K562 (cell line): ENCODE data around the gene AKT1S1. TPM values are rescaled to one million over a fixed set of nuclear protein-coding genes. Genes with fewer than 3 reads are reported as not detected.

Source experiments
- BCL6 ChIP-seq: fragments of 250-450 bp; sonication (Bioruptor Pico); IDR thresholded peaks from 2 replicates; pipeline ENCODE4 v1.4.0; 2020
- BCLAF1 ChIP-seq, 2 experiments: fragments of 450-650 bp in 1 of 2; IDR thresholded peaks; 2 replicates each; pipeline ENCODE4 v1.6.1; 2011 to 2017; ENCODE audit warnings: low read depth in 2 of 2, antibody characterized with exemption in 1 of 2, borderline replicate concordance in 1 of 2, low read length in 1 of 2, mild to moderate bottlenecking in 1 of 2, mixed read lengths in 1 of 2; ENCODE audit not compliant: control insufficient read depth in 1 of 2
- CHCHD3 ChIP-seq: fragments of 250-450 bp; sonication (Bioruptor Pico); IDR thresholded peaks from 2 replicates; pipeline ENCODE4 v2.1.2; 2022; ENCODE audit warnings: mild to moderate bottlenecking
- GABPB1 ChIP-seq: sonication (generic); formaldehyde crosslinking; IDR thresholded peaks from 2 replicates; pipeline ENCODE4 v1.8.0; 2022; ENCODE audit warnings: mild to moderate bottlenecking, missing genetic modification reagents
- PML ChIP-seq: IDR thresholded peaks from 2 replicates; pipeline ENCODE4 v1.6.1; 2012; ENCODE audit warnings: low read length, inconsistent platforms
- SP1 ChIP-seq: sonication (generic); formaldehyde crosslinking; IDR thresholded peaks from 2 replicates; pipeline ENCODE4 v1.8.1; 2022; ENCODE audit warnings: mild to moderate bottlenecking, missing genetic modification reagents
- ZBTB5 ChIP-seq: fragments of 450-650 bp; IDR thresholded peaks from 2 replicates; pipeline ENCODE4 v1.6.1; 2017; ENCODE audit warnings: antibody characterized with exemption
- ZNF282 ChIP-seq: sonication (generic); formaldehyde crosslinking; IDR thresholded peaks from 2 replicates; pipeline ENCODE4 v1.8.1; 2023; ENCODE audit warnings: missing genetic modification reagents
- ZNF41 ChIP-seq: fragments of 250-450 bp; sonication (Bioruptor Pico); conservative IDR thresholded peaks from 2 replicates; pipeline ENCODE4 v1.4.0; 2020; ENCODE audit warnings: mild to moderate bottlenecking
- ZNF830 ChIP-seq: fragments of 250-450 bp; sonication (Bioruptor Pico); IDR thresholded peaks from 2 replicates; pipeline ENCODE4 v1.5.0; 2021; ENCODE audit warnings: mild to moderate bottlenecking
- polyA plus RNA-seq, 8 experiments: library from polyadenylated mRNA; depleted of rRNA in 4 of 8; stranded (reverse) in 5 of 8; unstranded in 3 of 8; fragments of >200 nt; fragmentation: Nextera tagmentation in 2 of 8; fragmentation: Illumina TruSeq in 1 of 8; extraction: Ambion mirVana in 2 of 8; extraction: Trizol in 1 of 8; gene quantifications; 2 replicates each; pipeline versions ENCODE4 v1.2.1 to v1.2.3, GENCODE V29; 2011 to 2014; ENCODE audit warnings: inconsistent platforms in 1 of 8, missing spikeins in 1 of 8
- total RNA-seq, 7 experiments: library from RNA; depleted of rRNA in 6 of 7; stranded (reverse); fragments of >200 nt in 6 of 7; fragmentation: Illumina TruSeq in 2 of 7; extraction: Trizol in 2 of 7; gene quantifications; 2 replicates each; pipeline versions ENCODE4 v1.2.1 to v1.2.3, GENCODE V29; 2011 to 2021; ENCODE audit warnings: low replicate concordance in 1 of 7
- TF ChIP-seq, protein P1 (sequence below), 2 experiments: fragments of 450-650 bp; IDR thresholded peaks; 2 replicates each; pipeline ENCODE4 v1.6.1; 2016; ENCODE audit warnings: mild to moderate bottlenecking in 2 of 2, borderline replicate concordance in 1 of 2, low read depth in 1 of 2, moderate library complexity in 1 of 2
- TF ChIP-seq, protein P2 (sequence below): fragments of 450-650 bp; IDR thresholded peaks from 2 replicates; pipeline ENCODE4 v1.6.1; 2016

Gene AKT1S1
- total and polyA plus RNA-seq, 9 of the 15 experiments (the other 6 are each of a cell fraction or from before 2014, with no cell fraction given): 1.2 to 50.3 (median 17.1) TPM

DNA sequence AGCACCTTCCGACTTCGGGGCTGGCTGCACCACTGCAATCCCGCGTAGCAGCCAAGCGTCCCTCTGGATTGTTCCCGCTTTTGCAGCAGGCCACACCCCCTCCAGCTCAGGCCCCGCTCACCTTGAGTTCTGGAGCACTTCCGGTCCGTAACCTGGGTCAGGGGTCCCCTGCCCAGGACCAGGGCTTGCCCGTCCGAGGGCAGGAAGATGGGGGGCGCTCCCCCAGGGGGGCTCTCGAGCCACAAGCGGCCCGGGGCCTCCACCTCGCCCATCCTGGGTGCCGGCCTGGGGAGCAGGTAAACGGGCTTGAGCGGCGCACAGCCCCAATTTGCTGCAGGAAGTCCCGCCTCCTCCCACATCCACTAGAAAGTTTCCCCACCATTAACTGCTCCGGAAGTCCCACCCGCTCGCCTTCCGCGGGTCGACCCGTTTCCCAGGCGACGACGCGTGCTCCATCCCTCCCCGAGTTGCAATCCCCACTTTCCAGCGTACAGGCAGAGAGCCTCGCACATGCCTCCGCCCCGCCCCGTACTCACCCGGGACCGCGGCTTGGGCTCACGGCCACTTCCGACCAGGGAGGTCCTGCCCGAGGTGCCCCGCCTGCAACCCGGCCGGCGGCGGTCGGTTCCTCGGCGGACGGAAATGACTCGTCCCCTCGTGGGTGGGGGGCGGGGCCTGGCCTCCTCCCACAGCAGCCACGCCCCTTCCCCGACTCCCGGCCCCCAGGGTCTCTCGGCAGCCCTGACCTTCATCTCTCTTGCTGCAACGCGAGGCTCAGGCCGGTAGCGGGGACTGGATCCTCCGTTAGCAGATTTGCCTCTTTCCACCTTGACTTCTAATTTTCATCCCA lies 10.0 kb downstream of the AKT1S1 start, which contains the start of gene PNKP (continued):
- TF ChIP-seq, protein P1, sequence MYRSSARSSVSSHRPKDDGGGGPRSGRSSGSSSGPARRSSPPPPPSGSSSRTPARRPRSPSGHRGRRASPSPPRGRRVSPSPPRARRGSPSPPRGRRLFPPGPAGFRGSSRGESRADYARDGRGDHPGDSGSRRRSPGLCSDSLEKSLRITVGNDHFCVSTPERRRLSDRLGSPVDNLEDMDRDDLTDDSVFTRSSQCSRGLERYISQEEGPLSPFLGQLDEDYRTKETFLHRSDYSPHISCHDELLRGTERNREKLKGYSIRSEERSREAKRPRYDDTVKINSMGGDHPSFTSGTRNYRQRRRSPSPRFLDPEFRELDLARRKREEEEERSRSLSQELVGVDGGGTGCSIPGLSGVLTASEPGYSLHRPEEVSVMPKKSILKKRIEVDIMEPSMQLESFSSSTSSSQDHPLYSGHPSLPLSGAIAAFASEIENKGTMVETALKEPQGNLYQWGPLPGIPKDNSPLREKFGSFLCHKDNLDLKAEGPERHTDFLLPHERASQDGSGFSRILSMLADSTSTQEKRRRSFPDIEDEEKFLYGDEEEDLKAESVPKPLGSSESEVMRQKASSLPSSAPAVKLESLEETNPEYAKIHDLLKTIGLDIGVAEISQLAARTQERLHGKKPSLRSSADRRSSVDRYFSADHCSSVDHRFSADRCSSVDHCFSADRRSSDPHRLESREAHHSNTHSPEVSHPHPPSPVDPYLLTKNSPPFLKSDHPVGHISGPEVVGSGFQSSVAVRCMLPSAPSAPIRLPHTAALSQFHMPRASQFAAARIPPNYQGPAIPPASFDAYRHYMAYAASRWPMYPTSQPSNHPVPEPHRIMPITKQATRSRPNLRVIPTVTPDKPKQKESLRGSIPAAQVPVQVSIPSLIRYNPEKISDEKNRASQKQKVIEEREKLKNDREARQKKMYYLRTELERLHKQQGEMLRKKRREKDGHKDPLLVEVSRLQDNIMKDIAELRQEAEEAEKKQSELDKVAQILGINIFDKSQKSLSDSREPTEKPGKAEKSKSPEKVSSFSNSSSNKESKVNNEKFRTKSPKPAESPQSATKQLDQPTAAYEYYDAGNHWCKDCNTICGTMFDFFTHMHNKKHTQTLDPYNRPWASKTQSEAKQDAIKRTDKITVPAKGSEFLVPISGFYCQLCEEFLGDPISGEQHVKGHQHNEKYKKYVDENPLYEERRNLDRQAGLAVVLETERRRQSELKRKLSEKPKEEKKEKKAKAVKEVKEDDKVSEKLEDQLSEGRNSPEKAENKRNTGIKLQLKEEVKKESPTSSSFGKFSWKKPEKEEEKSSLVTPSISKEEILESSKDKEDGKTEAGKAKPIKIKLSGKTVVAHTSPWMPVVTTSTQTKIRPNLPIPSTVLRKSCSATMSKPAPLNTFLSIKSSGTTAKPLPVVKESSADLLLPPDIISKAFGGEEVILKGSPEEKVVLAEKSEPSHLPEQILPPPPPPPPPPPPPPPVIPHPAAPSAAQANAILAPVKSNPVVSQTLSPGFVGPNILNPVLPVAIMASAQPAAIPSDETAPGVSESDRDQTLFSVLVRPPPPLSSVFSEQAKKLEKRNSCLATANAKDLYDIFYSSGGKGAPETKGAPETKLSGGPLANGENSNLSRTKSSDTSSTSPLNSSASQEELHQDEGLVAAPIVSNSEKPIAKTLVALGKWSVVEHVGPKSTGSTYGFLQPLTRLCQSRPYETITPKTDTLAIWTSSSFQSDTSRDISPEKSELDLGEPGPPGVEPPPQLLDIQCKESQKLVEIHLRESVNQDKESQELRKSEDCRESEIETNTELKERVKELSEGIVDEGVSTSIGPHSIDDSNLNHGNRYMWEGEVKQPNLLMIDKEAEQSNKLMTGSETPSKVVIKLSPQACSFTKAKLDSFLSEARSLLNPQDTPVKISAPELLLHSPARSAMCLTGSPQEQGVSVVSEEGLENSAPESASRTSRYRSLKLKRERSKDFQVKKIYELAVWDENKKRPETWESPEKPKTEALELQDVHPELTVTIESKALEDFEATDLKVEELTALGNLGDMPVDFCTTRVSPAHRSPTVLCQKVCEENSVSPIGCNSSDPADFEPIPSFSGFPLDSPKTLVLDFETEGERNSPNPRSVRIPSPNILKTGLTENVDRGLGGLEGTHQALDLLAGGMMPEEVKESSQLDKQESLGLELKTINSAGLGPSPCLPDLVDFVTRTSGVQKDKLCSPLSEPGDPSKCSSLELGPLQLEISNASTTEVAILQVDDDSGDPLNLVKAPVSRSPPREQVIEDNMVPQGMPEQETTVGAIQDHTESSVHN (IDR thresholded peaks at IDR 0.05; ENCODE audit: borderline replicate concordance in 1 of 2, low read depth in 1 of 2): no peak
- no peak for TF ChIP-seq ZNF830 (CRISPR knock-in tag)
- no peak for TF ChIP-seq CHCHD3 (CRISPR knock-in tag)
- peak; percentile 95 for TF ChIP-seq GABPB1 (CRISPR knock-in tag)
- TF ChIP-seq ZBTB5: no peak
- peak; percentile 92 for TF ChIP-seq SP1 (CRISPR knock-in tag)
- no peak for TF ChIP-seq ZNF41 (CRISPR knock-in tag)
- TF ChIP-seq ZNF282 (CRISPR knock-in tag): no peak
- TF ChIP-seq, protein P2, sequence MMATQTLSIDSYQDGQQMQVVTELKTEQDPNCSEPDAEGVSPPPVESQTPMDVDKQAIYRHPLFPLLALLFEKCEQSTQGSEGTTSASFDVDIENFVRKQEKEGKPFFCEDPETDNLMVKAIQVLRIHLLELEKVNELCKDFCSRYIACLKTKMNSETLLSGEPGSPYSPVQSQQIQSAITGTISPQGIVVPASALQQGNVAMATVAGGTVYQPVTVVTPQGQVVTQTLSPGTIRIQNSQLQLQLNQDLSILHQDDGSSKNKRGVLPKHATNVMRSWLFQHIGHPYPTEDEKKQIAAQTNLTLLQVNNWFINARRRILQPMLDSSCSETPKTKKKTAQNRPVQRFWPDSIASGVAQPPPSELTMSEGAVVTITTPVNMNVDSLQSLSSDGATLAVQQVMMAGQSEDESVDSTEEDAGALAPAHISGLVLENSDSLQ: peak; percentile 62; the same call in 1 of the 2 replicates
- TF ChIP-seq PML: peak; percentile 64; the same call in 1 of the 2 replicates
- 0 out of 4 replicates have a peak, but pooled peaks of 1 of the 2 experiments have one; percentile 50 for TF ChIP-seq BCLAF1 (IDR thresholded peaks at IDR 0.05; ENCODE audit: borderline replicate concordance in 1 of 2, control insufficient read depth in 1 of 2, low read depth in 2 of 2, low read length in 1 of 2)
- no peak for TF ChIP-seq BCL6 (CRISPR knock-in tag)
